Measurements from ENCODE around the gene IGDCC3.

GRCh38 chr15:65420975-65421359 lies 43.2 kb upstream of the IGDCC3 start:
- TF ChIP-seq EP300 (IDR thresholded peaks at IDR 0.05) (no peak), POLR2A (IDR thresholded peaks at IDR 0.05) (no peak), CTCF (IDR thresholded peaks at IDR 0.05) (no peak)

Data from upper lobe of left lung (tissue), 4 donors.